ENCODE measurements around the gene PSME2. TPM values are rescaled to one million over a fixed set of nuclear protein-coding genes. Genes with fewer than 3 reads are reported as not detected.

Gene PSME2
- polyA plus RNA-seq, 2 donors, result 143 to 233 TPM

GRCh38 chr14:24138396-24139271 is 7.8 kb downstream of the PSME2 start:
- Histone ChIP-seq H3K36me3 (ENCODE audit: control insufficient read depth in 2 of 2, insufficient read depth in 2 of 2, low read length in 1 of 2) (peaks cover 3 to 14% of the 10 kb centered on the region in 2 donors), H3K9me3 (ENCODE audit: control insufficient read depth in 2 of 2, insufficient read depth in 1 of 2, low read depth in 1 of 2, low read length in 1 of 2) (no peaks in the 10 kb centered on the region), H3K4me1 (ENCODE audit: control insufficient read depth in 2 of 2, insufficient read depth in 2 of 2, low read length in 1 of 2) (peaks cover 8 to 15% of the 10 kb centered on the region in 2 donors), H3K27ac (ENCODE audit: low read depth in 2 of 2, low read length in 1 of 2) (no peak overlapping the region), H3K4me3 (ENCODE audit: low read depth in 1 of 2, low read length in 2 of 2) (no peak overlapping the region), H3K27me3 (ENCODE audit: control insufficient read depth in 1 of 2, insufficient read depth in 2 of 2, low read length in 2 of 2) (no peaks in the 10 kb centered on the region)
- 80 to 81% methylated on average over 13 of the region's 13 CpGs for WGBS, 2 donors

DNA sequence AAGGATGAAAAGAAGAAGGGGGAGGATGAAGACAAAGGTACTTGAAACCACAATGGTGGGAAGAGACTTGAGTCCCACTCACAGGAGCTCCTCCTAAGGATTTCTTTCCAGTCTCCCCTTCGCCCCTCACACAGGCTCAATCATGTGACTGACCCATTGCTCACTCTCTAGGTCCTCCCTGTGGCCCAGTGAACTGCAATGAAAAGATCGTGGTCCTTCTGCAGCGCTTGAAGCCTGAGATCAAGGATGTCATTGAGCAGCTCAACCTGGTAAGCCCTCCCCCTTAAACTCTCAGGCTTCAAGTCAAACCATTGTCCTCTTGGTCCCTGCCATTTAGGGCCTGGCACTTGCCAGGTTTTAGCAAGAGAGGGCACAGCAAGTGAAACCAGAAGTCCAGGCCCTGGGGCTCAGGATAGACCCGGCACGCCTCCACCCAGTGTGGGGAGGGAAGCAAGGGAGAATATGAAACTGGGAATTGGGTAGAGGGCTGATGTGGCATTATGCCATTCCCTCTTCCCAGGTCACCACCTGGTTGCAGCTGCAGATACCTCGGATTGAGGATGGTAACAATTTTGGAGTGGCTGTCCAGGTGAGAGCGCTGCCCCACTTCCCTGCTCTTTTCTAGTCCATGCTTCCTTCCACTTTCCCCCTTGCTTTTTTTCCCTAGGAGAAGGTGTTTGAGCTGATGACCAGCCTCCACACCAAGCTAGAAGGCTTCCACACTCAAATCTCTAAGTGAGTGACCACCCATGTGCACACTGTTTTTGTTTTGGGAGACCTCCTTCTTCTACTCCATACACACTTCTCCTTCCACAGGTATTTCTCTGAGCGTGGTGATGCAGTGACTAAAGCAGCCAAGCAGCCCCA is 8.6 kb downstream of the PSME2 start:
- no peak overlapping the region for H3K4me3 ChIP-seq (ENCODE audit: low read depth in 1 of 2, low read length in 2 of 2)
- H3K36me3 ChIP-seq (ENCODE audit: control insufficient read depth in 2 of 2, insufficient read depth in 2 of 2, low read length in 1 of 2), result peaks cover 3 to 14% of the 10 kb centered on the region in 2 donors
- peak overlapping the region in 1 of 2 donors; percentile 87 for H3K27ac ChIP-seq (ENCODE audit: low read depth in 2 of 2, low read length in 1 of 2)
- 79 to 87% methylated on average over 8 of the region's 8 CpGs for WGBS, 2 donors
- H3K4me1 ChIP-seq (ENCODE audit: control insufficient read depth in 2 of 2, insufficient read depth in 2 of 2, low read length in 1 of 2), result peaks cover 8 to 15% of the 10 kb centered on the region in 2 donors
- no peaks in the 10 kb centered on the region for H3K9me3 ChIP-seq (ENCODE audit: control insufficient read depth in 2 of 2, insufficient read depth in 1 of 2, low read depth in 1 of 2, low read length in 1 of 2)
- H3K27me3 ChIP-seq (ENCODE audit: control insufficient read depth in 1 of 2, insufficient read depth in 2 of 2, low read length in 2 of 2), result no peaks in the 10 kb centered on the region

GRCh38 chr14:24136684-24137528 is 9.5 kb downstream of the PSME2 start:
- peaks cover 8 to 15% of the 10 kb centered on the region in 2 donors for H3K4me1 ChIP-seq (ENCODE audit: control insufficient read depth in 2 of 2, insufficient read depth in 2 of 2, low read length in 1 of 2)
- H3K36me3 ChIP-seq (ENCODE audit: control insufficient read depth in 2 of 2, insufficient read depth in 2 of 2, low read length in 1 of 2), result peaks cover 3 to 14% of the 10 kb centered on the region in 2 donors
- H3K27ac ChIP-seq (ENCODE audit: low read depth in 2 of 2, low read length in 1 of 2), result peak overlapping the region; percentile 81 to 87
- H3K4me3 ChIP-seq (ENCODE audit: low read depth in 1 of 2, low read length in 2 of 2), result peak overlapping the region; percentile 63 to 94
- H3K9me3 ChIP-seq (ENCODE audit: control insufficient read depth in 2 of 2, insufficient read depth in 1 of 2, low read depth in 1 of 2, low read length in 1 of 2), result no peaks in the 10 kb centered on the region
- H3K27me3 ChIP-seq (ENCODE audit: control insufficient read depth in 1 of 2, insufficient read depth in 2 of 2, low read length in 2 of 2), result no peaks in the 10 kb centered on the region
- WGBS, 2 donors, result 25% methylated on average over 13 of the region's 13 CpGs

DNA sequence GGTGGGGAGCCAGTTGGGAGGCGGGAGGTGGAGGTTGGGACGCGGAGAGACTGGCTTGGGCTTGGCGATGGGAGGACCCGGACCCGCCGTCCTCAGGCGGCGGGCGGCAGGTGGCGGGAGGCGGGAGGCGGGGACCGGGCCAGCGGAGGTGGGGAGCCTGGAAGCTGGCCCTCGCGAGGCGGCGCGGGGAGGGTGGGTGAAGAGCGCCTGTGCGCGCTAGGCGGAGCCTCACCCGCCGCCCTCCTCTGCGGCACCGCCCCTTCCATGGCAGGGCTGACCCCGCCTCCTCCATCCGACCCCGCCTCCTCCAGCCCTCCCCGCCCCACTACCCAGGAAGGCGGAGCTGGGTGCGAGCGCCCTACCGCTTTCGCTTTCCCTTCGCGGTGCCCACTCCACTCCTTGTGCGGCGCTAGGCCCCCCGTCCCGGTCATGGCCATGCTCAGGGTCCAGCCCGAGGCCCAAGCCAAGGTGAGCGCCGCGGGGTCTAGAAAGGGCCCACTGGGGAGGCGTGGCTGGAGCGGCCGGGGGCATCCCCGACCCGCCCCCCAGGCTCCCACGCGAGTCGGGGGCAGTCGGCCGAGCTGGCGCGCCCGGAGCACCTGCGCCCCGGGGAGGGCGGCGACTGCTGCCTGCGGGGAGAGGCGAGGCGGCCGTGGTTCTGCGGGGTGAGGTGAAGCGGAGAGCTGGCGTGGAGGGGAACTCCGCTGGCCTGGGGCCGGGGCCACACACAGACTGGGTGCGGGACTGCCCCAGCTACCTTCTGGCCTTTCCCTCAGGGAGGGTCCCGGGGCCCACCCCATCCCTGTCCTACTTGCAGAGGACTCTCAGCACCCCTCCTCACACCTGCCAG is 10.4 kb downstream of the PSME2 start, which contains the start of gene PSME1:
Gene PSME1, plus strand, starts transcription at position 361 of the 850 bp plus-strand sequence. Its CDS starts 69 bp downstream, at position 430.
- Histone ChIP-seq H3K4me3 (ENCODE audit: low read depth in 1 of 2, low read length in 2 of 2) (peak within 1 kb of the TSS; percentile 63 to 94), H3K9me3 (ENCODE audit: control insufficient read depth in 2 of 2, insufficient read depth in 1 of 2, low read depth in 1 of 2, low read length in 1 of 2) (no peaks in the 10 kb centered on the region), H3K36me3 (ENCODE audit: control insufficient read depth in 2 of 2, insufficient read depth in 2 of 2, low read length in 1 of 2) (peaks cover 3 to 14% of the 10 kb centered on the region in 2 donors), H3K4me1 (ENCODE audit: control insufficient read depth in 2 of 2, insufficient read depth in 2 of 2, low read length in 1 of 2) (peaks cover 13 to 15% of the 10 kb centered on the region in 2 donors), H3K27me3 (ENCODE audit: control insufficient read depth in 1 of 2, insufficient read depth in 2 of 2, low read length in 2 of 2) (no peaks in the 10 kb centered on the region), H3K27ac (ENCODE audit: low read depth in 2 of 2, low read length in 1 of 2) (peak within 1 kb of the TSS; percentile 81 to 87)
- WGBS, 2 donors, result 0 to 1% methylated on average over 28 to 75 of the region's 75 CpGs

DNA sequence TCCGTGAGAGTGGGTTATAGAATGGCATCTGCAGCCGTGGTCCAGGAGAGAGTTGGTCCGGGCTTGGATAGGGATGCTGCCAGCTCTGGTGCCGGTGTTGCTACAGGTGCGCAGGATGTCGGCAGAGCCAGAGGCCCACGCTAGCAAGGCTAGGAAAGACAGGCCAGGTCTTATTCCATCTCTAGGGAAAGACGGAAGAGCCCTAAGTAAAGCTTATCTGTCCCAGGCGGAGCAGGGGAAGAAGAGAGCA is 10.9 kb downstream of the PSME2 start:
- peak overlapping the region; percentile 63 to 84 for H3K27ac ChIP-seq (ENCODE audit: low read depth in 2 of 2, low read length in 1 of 2)
- H3K36me3 ChIP-seq (ENCODE audit: control insufficient read depth in 2 of 2, insufficient read depth in 2 of 2, low read length in 1 of 2), result peaks cover 3 to 14% of the 10 kb centered on the region in 2 donors
- 3 to 7% methylated on average over 9 of the region's 9 CpGs for WGBS, 2 donors
- no peaks in the 10 kb centered on the region for H3K9me3 ChIP-seq (ENCODE audit: control insufficient read depth in 2 of 2, insufficient read depth in 1 of 2, low read depth in 1 of 2, low read length in 1 of 2)
- peaks cover 13 to 15% of the 10 kb centered on the region in 2 donors for H3K4me1 ChIP-seq (ENCODE audit: control insufficient read depth in 2 of 2, insufficient read depth in 2 of 2, low read length in 1 of 2)
- peak overlapping the region; percentile 44 to 63 for H3K4me3 ChIP-seq (ENCODE audit: low read depth in 1 of 2, low read length in 2 of 2)
- H3K27me3 ChIP-seq (ENCODE audit: control insufficient read depth in 1 of 2, insufficient read depth in 2 of 2, low read length in 2 of 2), result no peaks in the 10 kb centered on the region

GRCh38 chr14:24133735-24134134 is 12.7 kb downstream of the PSME2 start:
- no peak overlapping the region for H3K4me3 ChIP-seq (ENCODE audit: low read depth in 1 of 2, low read length in 2 of 2)
- H3K9me3 ChIP-seq (ENCODE audit: control insufficient read depth in 2 of 2, insufficient read depth in 1 of 2, low read depth in 1 of 2, low read length in 1 of 2), result no peaks in the 10 kb centered on the region
- 89 to 95% methylated on average over 1 of the region's 1 CpG for WGBS, 2 donors
- no peak overlapping the region for H3K27ac ChIP-seq (ENCODE audit: low read depth in 2 of 2, low read length in 1 of 2)
- no peaks in the 10 kb centered on the region for H3K27me3 ChIP-seq (ENCODE audit: control insufficient read depth in 1 of 2, insufficient read depth in 2 of 2, low read length in 2 of 2)
- peaks cover 2 to 11% of the 10 kb centered on the region in 2 donors for H3K36me3 ChIP-seq (ENCODE audit: control insufficient read depth in 2 of 2, insufficient read depth in 2 of 2, low read length in 1 of 2)
- H3K4me1 ChIP-seq (ENCODE audit: control insufficient read depth in 2 of 2, insufficient read depth in 2 of 2, low read length in 1 of 2), result peaks cover 5 to 13% of the 10 kb centered on the region in 2 donors

- H3K9me3 ChIP-seq (ENCODE audit: control insufficient read depth in 2 of 2, insufficient read depth in 1 of 2, low read depth in 1 of 2, low read length in 1 of 2), result no peaks in the 10 kb centered on the region
- peaks cover 5 to 13% of the 10 kb centered on the region in 2 donors for H3K4me1 ChIP-seq (ENCODE audit: control insufficient read depth in 2 of 2, insufficient read depth in 2 of 2, low read length in 1 of 2)
- H3K27ac ChIP-seq (ENCODE audit: low read depth in 2 of 2, low read length in 1 of 2), result no peak overlapping the region
- H3K4me3 ChIP-seq (ENCODE audit: low read depth in 1 of 2, low read length in 2 of 2), result no peak overlapping the region
- 92 to 97% methylated on average over 2 of the region's 2 CpGs for WGBS, 2 donors
- H3K27me3 ChIP-seq (ENCODE audit: control insufficient read depth in 1 of 2, insufficient read depth in 2 of 2, low read length in 2 of 2), result no peaks in the 10 kb centered on the region
- peaks cover 0 to 5% of the 10 kb centered on the region in 2 donors for H3K36me3 ChIP-seq (ENCODE audit: control insufficient read depth in 2 of 2, insufficient read depth in 2 of 2, low read length in 1 of 2)
Observed at GRCh38 chr14:24132976-24133375, 13.4 kb downstream of the PSME2 start.

DNA sequence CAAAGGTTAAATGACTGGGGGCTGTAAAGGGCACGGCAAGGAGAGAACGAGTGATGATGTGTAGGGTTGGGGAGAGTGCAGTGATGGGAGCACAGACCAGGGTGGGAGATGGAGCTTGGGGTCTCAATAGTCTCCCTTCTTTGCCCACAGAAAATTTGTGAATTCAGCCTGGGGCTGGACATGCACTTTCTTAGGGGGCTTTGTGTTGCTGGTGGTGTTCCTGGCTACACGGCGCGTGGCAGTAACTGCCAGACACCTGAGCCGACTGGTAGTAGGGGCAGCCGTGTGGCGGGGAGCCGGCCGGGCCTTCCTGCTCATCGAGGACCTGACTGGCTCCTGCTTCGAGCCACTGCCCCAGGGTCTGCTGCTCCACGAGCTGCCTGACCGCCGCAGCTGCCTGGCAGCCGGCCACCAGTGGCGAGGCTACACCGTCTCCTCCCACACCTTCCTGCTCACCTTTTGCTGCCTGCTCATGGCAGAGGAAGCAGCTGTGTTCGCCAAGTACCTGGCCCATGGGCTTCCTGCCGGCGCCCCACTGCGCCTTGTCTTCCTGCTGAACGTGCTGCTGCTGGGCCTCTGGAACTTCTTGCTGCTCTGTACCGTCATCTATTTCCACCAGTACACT is 14.2 kb downstream of the PSME2 start:
- Histone ChIP-seq H3K36me3 (ENCODE audit: control insufficient read depth in 2 of 2, insufficient read depth in 2 of 2, low read length in 1 of 2) (no peaks in the 10 kb centered on the region), H3K4me1 (ENCODE audit: control insufficient read depth in 2 of 2, insufficient read depth in 2 of 2, low read length in 1 of 2) (peaks cover 5 to 7% of the 10 kb centered on the region in 2 donors), H3K4me3 (ENCODE audit: low read depth in 1 of 2, low read length in 2 of 2) (no peak overlapping the region), H3K27me3 (ENCODE audit: control insufficient read depth in 1 of 2, insufficient read depth in 2 of 2, low read length in 2 of 2) (no peaks in the 10 kb centered on the region), H3K27ac (ENCODE audit: low read depth in 2 of 2, low read length in 1 of 2) (no peak overlapping the region), H3K9me3 (ENCODE audit: control insufficient read depth in 2 of 2, insufficient read depth in 1 of 2, low read depth in 1 of 2, low read length in 1 of 2) (no peaks in the 10 kb centered on the region)
- WGBS, 2 donors, result 52 to 58% methylated on average over 24 of the region's 24 CpGs
